T follicular helper cell (primary cell): ENCODE data around the gene GABRG3.

ENCODE experiments used
- DNase-seq: peaks from one replicate; pipeline ENCODE4 v3.0.0-alpha.2; 2020; ENCODE audit warnings: low read depth
- total RNA-seq, 2 experiments: gene quantifications; one replicate each; lab custom pipeline; 2026; lab: John Stamatoyannopoulos, UW

GABRG3 gene
- 0 reads per million in 2 experiments for total RNA-seq

- DNase-seq, result no peak
Observed at GRCh38 chr15:26970712-26971210, at the start of gene GABRG3. GABRG3 (plus strand) TSS chr15:26971181.

- no peak for DNase-seq
Observed at GRCh38 chr15:26921433-26921832, 49.5 kb upstream of the GABRG3 start.

- no peak for DNase-seq
Observed at GRCh38 chr15:26926081-26926480, 44.9 kb upstream of the GABRG3 start.

- no peak for DNase-seq
Observed at GRCh38 chr15:26928051-26928450, 42.9 kb upstream of the GABRG3 start.

- no peak for DNase-seq
Observed at GRCh38 chr15:26929588-26929987, 41.4 kb upstream of the GABRG3 start.

GRCh38 chr15:26934848-26935247 lies 36.1 kb upstream of the GABRG3 start:
- DNase-seq, result no peak

GRCh38 chr15:26935322-26935721 lies 35.7 kb upstream of the GABRG3 start:
- DNase-seq, result no peak

GRCh38 chr15:26936502-26936901 lies 34.5 kb upstream of the GABRG3 start:
- no peak for DNase-seq

GRCh38 chr15:26937134-26937533 lies 33.8 kb upstream of the GABRG3 start:
- DNase-seq, result no peak

- no peak for DNase-seq
Observed at GRCh38 chr15:26939398-26939797, 31.6 kb upstream of the GABRG3 start.

- no peak for DNase-seq
Observed at GRCh38 chr15:26941489-26941888, 29.5 kb upstream of the GABRG3 start.

GRCh38 chr15:26943866-26944265 lies 27.1 kb upstream of the GABRG3 start:
- no peak for DNase-seq

- no peak for DNase-seq
Observed at GRCh38 chr15:26945046-26945445, 25.9 kb upstream of the GABRG3 start.

GRCh38 chr15:26950001-26950400 lies 21.0 kb upstream of the GABRG3 start:
- DNase-seq, result no peak

- no peak for DNase-seq
Observed at GRCh38 chr15:26954403-26954802, 16.6 kb upstream of the GABRG3 start.

GRCh38 chr15:26967719-26968269 lies 3.2 kb upstream of the GABRG3 start:
- no peak for DNase-seq

- DNase-seq, result no peak
Observed at GRCh38 chr15:26968806-26969205, 2.2 kb upstream of the GABRG3 start.

- DNase-seq, result no peak
Observed at GRCh38 chr15:26971271-26972018, 464 bp downstream of the GABRG3 start.

- no peak for DNase-seq
Observed at GRCh38 chr15:26972636-26973035, 1.7 kb downstream of the GABRG3 start.

- DNase-seq, result no peak
Observed at GRCh38 chr15:26974120-26974780, 3.3 kb downstream of the GABRG3 start.

GRCh38 chr15:26981492-26981891 lies 10.5 kb downstream of the GABRG3 start:
- DNase-seq, result no peak

GRCh38 chr15:26983822-26984221 lies 12.8 kb downstream of the GABRG3 start:
- DNase-seq, result no peak

GRCh38 chr15:26985050-26985449 lies 14.1 kb downstream of the GABRG3 start:
- DNase-seq, result no peak
